Loucy (cell line): ENCODE results near the gene UXT.
A peak's percentile ranks its signal among the peaks of the same experiment; 100 is the strongest.

Experiments used
- H2AFZ ChIP-seq: fragments of 200-600 bp; sonication (generic); 2 replicates; pipeline ENCODE4 v1.6.0; 2016; ENCODE audit warnings: antibody characterized with exemption, mild to moderate bottlenecking, low read length, moderate library complexity
- H3F3A ChIP-seq: fragments of 200-600 bp; 2 replicates; pipeline ENCODE4 v1.6.0; 2016; ENCODE audit warnings: antibody characterized with exemption, low read depth, mild to moderate bottlenecking
- H3K27me3 ChIP-seq: fragments of 200-600 bp; sonication (generic); 2 replicates; pipeline ENCODE4 v1.6.1; 2014; ENCODE audit warnings: low read length, mild to moderate bottlenecking; ENCODE audit not compliant: insufficient read depth, poor library complexity, severe bottlenecking
- H3K36me3 ChIP-seq: fragments of 200-600 bp; sonication (generic); 2 replicates; pipeline ENCODE4 v1.6.1; 2016; ENCODE audit warnings: low read length; ENCODE audit not compliant: insufficient read depth
- H3K4me1 ChIP-seq: fragments of 200-600 bp; sonication (generic); 2 replicates; pipeline ENCODE4 v1.5.1; 2014; ENCODE audit warnings: low read length, mild to moderate bottlenecking; ENCODE audit not compliant: insufficient read depth, poor library complexity, severe bottlenecking
- H3K4me2 ChIP-seq: fragments of 200-600 bp; sonication (generic); 2 replicates; pipeline ENCODE4 v1.6.0; 2014; ENCODE audit warnings: antibody characterized with exemption, low read length, low read depth, mild to moderate bottlenecking; ENCODE audit not compliant: poor library complexity, severe bottlenecking
- H3K4me3 ChIP-seq: fragments of 200-600 bp; sonication (generic); 2 replicates; pipeline ENCODE4 v1.5.1; 2014; ENCODE audit warnings: low read length, mild to moderate bottlenecking, mixed read lengths; ENCODE audit not compliant: poor library complexity, severe bottlenecking
- H3K79me2 ChIP-seq: fragments of 200-600 bp; sonication (generic); 2 replicates; pipeline ENCODE4 v1.6.1; 2014; ENCODE audit warnings: low read length; ENCODE audit not compliant: insufficient read depth
- H3K9ac ChIP-seq: fragments of 200-600 bp; sonication (generic); 2 replicates; pipeline ENCODE4 v1.6.0; 2014; ENCODE audit warnings: mild to moderate bottlenecking, low read depth, low read length, moderate library complexity; ENCODE audit not compliant: poor library complexity, severe bottlenecking
- H3K9me2 ChIP-seq: fragments of 200-600 bp; sonication (generic); replicated peaks from 2 replicates; pipeline ENCODE4 v1.6.1; 2016; ENCODE audit warnings: low read depth, low read length, mixed read lengths
- H3K9me3 ChIP-seq: fragments of 200-600 bp; sonication (generic); 2 replicates; pipeline ENCODE4 v1.6.1; 2014; ENCODE audit warnings: mild to moderate bottlenecking, antibody characterized with exemption, low read length, low read depth; ENCODE audit not compliant: insufficient read depth
- H4K20me1 ChIP-seq: fragments of 200-600 bp; sonication (generic); 2 replicates; pipeline ENCODE4 v1.6.0; 2014; ENCODE audit warnings: antibody characterized with exemption, low read length, mild to moderate bottlenecking; ENCODE audit not compliant: insufficient read depth, poor library complexity, severe bottlenecking
- EZH2phosphoT487 ChIP-seq: fragments of 200-600 bp; IDR thresholded peaks from 2 replicates; pipeline ENCODE4 v1.6.1; 2018; ENCODE audit warnings: antibody characterized with exemption, mild to moderate bottlenecking, moderate library complexity, borderline replicate concordance
- TF ChIP-seq, protein P1 (sequence below): fragments of 200-600 bp; sonication (generic); conservative IDR thresholded peaks from 2 replicates; pipeline ENCODE4 v1.5.1; 2014; ENCODE audit warnings: mild to moderate bottlenecking, antibody characterized with exemption, low read length

UXT gene

DNA sequence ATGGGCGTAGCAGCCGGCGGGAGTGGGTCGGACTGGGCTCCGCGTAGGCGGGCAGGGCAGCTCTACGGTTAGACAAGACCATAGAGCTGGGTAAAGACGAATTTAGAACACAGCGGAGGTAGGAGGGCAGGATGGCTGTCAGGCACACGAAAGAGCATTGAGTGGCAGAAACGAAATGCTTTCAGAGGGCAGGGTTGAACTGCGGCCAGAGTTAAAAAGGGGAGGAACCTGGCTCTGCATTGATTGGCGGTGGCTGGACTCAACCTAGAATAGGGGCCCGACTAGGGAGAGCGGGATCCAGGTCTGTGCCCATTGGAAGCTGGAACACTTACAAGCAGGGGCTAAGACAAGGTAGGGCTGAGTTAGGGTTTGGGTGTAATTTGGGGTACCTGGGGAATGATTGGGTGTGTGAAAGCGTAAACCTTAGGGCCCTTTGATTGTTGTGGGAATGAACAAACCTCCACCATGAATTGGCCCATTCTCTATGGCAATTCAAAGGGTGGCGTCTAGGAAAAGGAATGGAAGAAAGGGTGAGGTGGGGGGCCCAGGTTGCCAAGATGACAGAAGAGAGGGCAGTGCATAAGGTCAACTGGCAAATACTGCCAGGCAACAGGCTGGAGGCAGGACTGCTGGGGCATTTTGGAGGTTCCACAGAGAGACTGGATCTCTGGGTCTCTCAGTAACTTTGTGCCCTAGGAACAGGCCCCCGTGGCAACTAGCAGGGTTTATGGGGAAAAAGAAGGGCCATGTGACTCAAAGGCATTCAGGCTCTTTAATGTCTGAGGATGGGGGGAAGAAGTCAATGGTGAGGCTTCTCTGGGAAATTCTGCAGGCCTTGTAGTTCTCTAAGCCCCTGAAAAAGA is 7.7 kb downstream of the UXT start:
- peaks cover 27% of the 10 kb centered on the region; the same call in 1 of the 2 replicates for H3K79me2 ChIP-seq
- H3K9ac ChIP-seq, result peak overlapping the region; percentile 60
- H3K4me3 ChIP-seq, result peak overlapping the region; percentile 66
- peak overlapping the region; percentile 81 for H3K4me2 ChIP-seq
- H3K36me3 ChIP-seq, result peaks cover 19% of the 10 kb centered on the region; the same call in 1 of the 2 replicates
- H2AFZ ChIP-seq, result no peak overlapping the region
- H3F3A ChIP-seq, result no peaks in the 10 kb centered on the region
- H3K9me2 ChIP-seq, result no peaks in the 10 kb centered on the region
- TF ChIP-seq, protein P1, sequence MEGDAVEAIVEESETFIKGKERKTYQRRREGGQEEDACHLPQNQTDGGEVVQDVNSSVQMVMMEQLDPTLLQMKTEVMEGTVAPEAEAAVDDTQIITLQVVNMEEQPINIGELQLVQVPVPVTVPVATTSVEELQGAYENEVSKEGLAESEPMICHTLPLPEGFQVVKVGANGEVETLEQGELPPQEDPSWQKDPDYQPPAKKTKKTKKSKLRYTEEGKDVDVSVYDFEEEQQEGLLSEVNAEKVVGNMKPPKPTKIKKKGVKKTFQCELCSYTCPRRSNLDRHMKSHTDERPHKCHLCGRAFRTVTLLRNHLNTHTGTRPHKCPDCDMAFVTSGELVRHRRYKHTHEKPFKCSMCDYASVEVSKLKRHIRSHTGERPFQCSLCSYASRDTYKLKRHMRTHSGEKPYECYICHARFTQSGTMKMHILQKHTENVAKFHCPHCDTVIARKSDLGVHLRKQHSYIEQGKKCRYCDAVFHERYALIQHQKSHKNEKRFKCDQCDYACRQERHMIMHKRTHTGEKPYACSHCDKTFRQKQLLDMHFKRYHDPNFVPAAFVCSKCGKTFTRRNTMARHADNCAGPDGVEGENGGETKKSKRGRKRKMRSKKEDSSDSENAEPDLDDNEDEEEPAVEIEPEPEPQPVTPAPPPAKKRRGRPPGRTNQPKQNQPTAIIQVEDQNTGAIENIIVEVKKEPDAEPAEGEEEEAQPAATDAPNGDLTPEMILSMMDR, result no peak
- no peak for TF ChIP-seq EZH2phosphoT487
- H3K27me3 ChIP-seq, result no peaks in the 10 kb centered on the region
- H4K20me1 ChIP-seq, result peaks cover 14% of the 10 kb centered on the region
- H3K4me1 ChIP-seq, result peaks cover 16% of the 10 kb centered on the region
- H3K9me3 ChIP-seq, result no peaks in the 10 kb centered on the region

DNA sequence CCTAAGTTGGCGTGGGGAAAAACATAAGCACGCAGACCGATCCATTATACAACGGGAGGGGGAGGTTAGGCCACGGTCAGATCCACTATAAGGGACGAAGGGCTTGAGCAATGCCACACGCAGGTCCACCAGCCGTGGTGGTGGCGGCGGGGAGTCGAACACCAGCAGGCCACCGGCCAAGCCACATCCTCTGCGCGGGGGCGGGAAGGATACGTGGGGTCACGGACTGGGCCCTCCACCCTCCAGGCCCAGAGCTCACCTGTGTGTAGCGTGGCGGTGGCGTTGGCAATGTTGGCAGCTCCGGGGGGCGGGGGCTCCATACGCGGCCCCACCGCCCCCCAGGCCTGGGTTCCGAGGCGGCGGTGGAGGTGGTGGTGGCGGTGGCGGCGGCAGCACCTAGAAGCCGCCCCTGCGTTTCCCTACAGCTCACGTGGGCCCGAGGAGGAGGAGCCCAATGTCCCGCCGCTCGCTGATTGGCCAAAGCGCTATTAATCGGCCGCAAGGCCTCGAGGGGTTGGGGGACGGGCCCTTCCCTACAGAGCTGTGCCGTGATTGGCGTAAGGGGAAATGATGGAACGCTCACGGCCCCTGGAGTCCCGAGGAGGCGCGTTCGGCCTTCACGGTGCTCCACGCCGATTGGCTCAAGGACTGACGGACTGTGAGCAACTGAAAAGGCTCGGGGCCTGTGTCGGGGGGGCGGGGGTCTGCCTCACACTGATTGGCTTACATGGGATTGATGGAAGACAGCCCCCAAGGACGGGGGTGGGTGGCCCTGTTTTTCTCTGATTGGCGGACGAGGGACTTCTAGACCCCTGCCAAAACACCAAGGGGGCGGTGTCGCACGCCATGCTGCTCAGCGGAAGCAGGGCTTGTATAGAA is 8.6 kb downstream of the UXT start, which contains the start of gene ELK1:
TSS of gene ELK1 (minus strand) at position 400 of the 879 bp plus-strand sequence. CDS start 9,122 bp downstream, outside the sequence.
- H2AFZ ChIP-seq, result peak within 1 kb of the TSS; percentile 81
- no peaks in the 10 kb centered on the region for H3K9me2 ChIP-seq
- H3K79me2 ChIP-seq, result peaks cover 24% of the 10 kb centered on the region; the same call in 1 of the 2 replicates
- H3F3A ChIP-seq, result no peaks in the 10 kb centered on the region
- TF ChIP-seq EZH2phosphoT487, result no peak
- TF ChIP-seq, protein P1, result no peak
- no peaks in the 10 kb centered on the region for H3K27me3 ChIP-seq
- H3K4me3 ChIP-seq, result peak within 1 kb of the TSS; percentile 89
- peak within 1 kb of the TSS; percentile 77 for H3K9ac ChIP-seq
- H3K9me3 ChIP-seq, result no peaks in the 10 kb centered on the region
- H4K20me1 ChIP-seq, result peaks cover 14% of the 10 kb centered on the region
- H3K4me2 ChIP-seq, result peak within 1 kb of the TSS; percentile 86
- peaks cover 15% of the 10 kb centered on the region for H3K4me1 ChIP-seq
- peaks cover 11% of the 10 kb centered on the region; the same call in 1 of the 2 replicates for H3K36me3 ChIP-seq

DNA sequence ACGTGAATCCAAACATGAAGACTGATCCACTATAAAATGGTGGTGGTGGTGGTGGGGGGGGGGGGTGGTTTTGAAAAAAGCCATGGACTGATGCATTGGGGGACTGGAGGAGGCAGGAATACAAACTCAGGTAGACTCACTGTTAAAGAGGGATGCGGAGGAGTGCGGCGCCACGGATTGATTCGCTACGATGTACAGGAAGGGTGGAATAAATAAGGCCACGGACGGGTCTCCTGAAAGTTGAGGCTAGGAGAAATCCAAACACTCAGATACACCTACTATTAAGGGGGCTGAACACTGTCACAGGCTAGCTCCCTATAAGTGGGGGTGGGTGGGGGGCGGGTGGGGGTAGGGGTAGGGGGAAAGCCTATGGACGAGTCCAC is 9.2 kb downstream of the UXT start:
- no peak for TF ChIP-seq EZH2phosphoT487
- TF ChIP-seq, protein P1, result no peak
- H3K4me1 ChIP-seq, result peaks cover 15% of the 10 kb centered on the region
- no peak overlapping the region for H2AFZ ChIP-seq
- H3K9me3 ChIP-seq, result no peaks in the 10 kb centered on the region
- H3K9ac ChIP-seq, result peak overlapping the region; percentile 77
- H3K9me2 ChIP-seq, result no peaks in the 10 kb centered on the region
- no peaks in the 10 kb centered on the region for H3F3A ChIP-seq
- peaks cover 24% of the 10 kb centered on the region; the same call in 1 of the 2 replicates for H3K79me2 ChIP-seq
- H4K20me1 ChIP-seq, result peaks cover 14% of the 10 kb centered on the region
- H3K4me2 ChIP-seq, result peak overlapping the region; percentile 86
- H3K4me3 ChIP-seq, result peak overlapping the region; percentile 89
- no peaks in the 10 kb centered on the region for H3K27me3 ChIP-seq
- H3K36me3 ChIP-seq, result peaks cover 8% of the 10 kb centered on the region; the same call in 1 of the 2 replicates
